ENCODE measurements around the gene DYNLT3. TPM values are rescaled to one million over a fixed set of nuclear protein-coding genes. Genes with fewer than 3 reads are reported as not detected.

The DYNLT3 gene
- total RNA-seq, 1 donor from 2014 or later = 24.7 TPM

- Histone ChIP-seq H3K9me3 (no peaks in the 10 kb centered on the region), H3K4me3 (no peak overlapping the region), H3K27ac (no peak overlapping the region), H3K36me3 (no peaks in the 10 kb centered on the region), H3K4me1 (no peaks in the 10 kb centered on the region), H3K27me3 (no peaks in the 10 kb centered on the region)
- no peak for ATAC-seq
- TF ChIP-seq CTCF (IDR thresholded peaks at IDR 0.05) = no peak
- intact Hi-C loops (cut with DNase I) = no loop called here
- DNase-seq = no peak
These were observed 22.7 kb downstream of the DYNLT3 start for GRCh38 chrX:37824491-37825214.

- intact Hi-C loops (cut with DNase I) = no loop called here
- H3K27ac ChIP-seq = no peak overlapping the region
- no peaks in the 10 kb centered on the region for H3K4me1 ChIP-seq
- no peak overlapping the region for H3K4me3 ChIP-seq
- no peaks in the 10 kb centered on the region for H3K9me3 ChIP-seq
- ATAC-seq = no peak
- no peaks in the 10 kb centered on the region for H3K36me3 ChIP-seq
- DNase-seq = no peak
- no peak for TF ChIP-seq CTCF (IDR thresholded peaks at IDR 0.05)
- H3K27me3 ChIP-seq = no peaks in the 10 kb centered on the region
These were observed 26.7 kb downstream of the DYNLT3 start for GRCh38 chrX:37820646-37821045.

- DNase-seq (no peak), ATAC-seq (no peak)
- no peak overlapping the region for H3K27ac ChIP-seq
- TF ChIP-seq CTCF (IDR thresholded peaks at IDR 0.05) = no peak
- intact Hi-C loops (cut with DNase I) = no loop called here
- H3K27me3 ChIP-seq = no peaks in the 10 kb centered on the region
- no peaks in the 10 kb centered on the region for H3K9me3 ChIP-seq
- H3K36me3 ChIP-seq = no peaks in the 10 kb centered on the region
- H3K4me3 ChIP-seq = no peak overlapping the region
- H3K4me1 ChIP-seq = no peaks in the 10 kb centered on the region
These were observed 29.3 kb downstream of the DYNLT3 start for GRCh38 chrX:37818031-37818430.

GRCh38 chrX:37817579-37817978 is 29.8 kb downstream of the DYNLT3 start:
- no peaks in the 10 kb centered on the region for H3K4me1 ChIP-seq
- H3K9me3 ChIP-seq = no peaks in the 10 kb centered on the region
- no peak overlapping the region for H3K4me3 ChIP-seq
- intact Hi-C loops (cut with DNase I) = no loop called here
- no peaks in the 10 kb centered on the region for H3K27me3 ChIP-seq
- ATAC-seq (no peak), DNase-seq (no peak)
- H3K36me3 ChIP-seq = no peaks in the 10 kb centered on the region
- no peak overlapping the region for H3K27ac ChIP-seq
- TF ChIP-seq CTCF (IDR thresholded peaks at IDR 0.05) = no peak

GRCh38 chrX:37817176-37817575 is 30.2 kb downstream of the DYNLT3 start:
- DNase-seq = no peak
- Histone ChIP-seq H3K27ac (no peak overlapping the region), H3K4me1 (no peaks in the 10 kb centered on the region), H3K27me3 (no peaks in the 10 kb centered on the region), H3K4me3 (no peak overlapping the region), H3K9me3 (no peaks in the 10 kb centered on the region), H3K36me3 (no peaks in the 10 kb centered on the region)
- no peak for TF ChIP-seq CTCF (IDR thresholded peaks at IDR 0.05)
- intact Hi-C loops (cut with DNase I) = no loop called here
- no peak for ATAC-seq

- TF ChIP-seq CTCF (IDR thresholded peaks at IDR 0.05) = no peak
- Histone ChIP-seq H3K27me3 (no peaks in the 10 kb centered on the region), H3K4me1 (no peaks in the 10 kb centered on the region), H3K27ac (no peak overlapping the region), H3K9me3 (no peaks in the 10 kb centered on the region), H3K36me3 (no peaks in the 10 kb centered on the region), H3K4me3 (no peak overlapping the region)
- intact Hi-C loops (cut with DNase I) = no loop called here
- ATAC-seq = no peak
- DNase-seq = no peak
These were observed 30.6 kb downstream of the DYNLT3 start for GRCh38 chrX:37816766-37817165.

All from upper lobe of right lung (tissue), 1 donor.